Erythroblast (primary cell): ENCODE results near the gene HTN3.
"Not testable (repeated sequence)": the region's sequence is repeated elsewhere in the genome, so short reads cannot be mapped to it uniquely, and the experiment has no call there.

Source experiments
- GATA1 ChIP-seq: IDR thresholded peaks from 2 replicates; pipeline ENCODE4 v1.6.1; 2011; ENCODE audit warnings: low read depth, mild to moderate bottlenecking, control low read depth, low read length, moderate library complexity
- POLR2A ChIP-seq: IDR thresholded peaks from 2 replicates; pipeline ENCODE4 v1.6.1; 2011; ENCODE audit warnings: mild to moderate bottlenecking, low read length

GRCh38 chr4:70039928-70040327 lies 11.7 kb downstream of the HTN3 start:
- TF ChIP-seq POLR2A, GATA1: not testable (repeated sequence)
